Liver (tissue), 9 donors: ENCODE results near the gene MFSD11. TPM values are rescaled to one million over a fixed set of nuclear protein-coding genes. Genes with fewer than 3 reads are reported as not detected.

ENCODE experiments used
- DNase-seq: peaks from one replicate; pipeline ENCODE4 v3.0.0-alpha.2; 2017; ENCODE audit warnings: low spot score
- H3K27ac ChIP-seq, 2 donors: one replicate each; pipeline ENCODE4 v1.7.0; 2013; ENCODE audit warnings: inconsistent platforms in 2 of 2, low read length in 2 of 2, control low read depth in 1 of 2, low read depth in 1 of 2, mild to moderate bottlenecking in 1 of 2
- H3K27me3 ChIP-seq, 4 donors: one replicate each; pipeline versions ENCODE4 v1.6.1 to v1.7.0; 2013; ENCODE audit warnings: low read length in 3 of 4, inconsistent platforms in 1 of 4, mild to moderate bottlenecking in 1 of 4, moderate library complexity in 1 of 4; ENCODE audit not compliant: control insufficient read depth in 4 of 4, insufficient read depth in 4 of 4
- H3K36me3 ChIP-seq, 4 donors: one replicate each; pipeline versions ENCODE4 v1.6.1 to v1.7.0; 2013; ENCODE audit warnings: low read length in 3 of 4, mild to moderate bottlenecking in 3 of 4, low read depth in 1 of 4, moderate library complexity in 1 of 4; ENCODE audit not compliant: control insufficient read depth in 4 of 4, insufficient read depth in 3 of 4
- H3K4me1 ChIP-seq, 4 donors: one replicate each; pipeline versions ENCODE4 v1.6.1 to v1.7.0; 2013; ENCODE audit warnings: low read length in 3 of 4, mild to moderate bottlenecking in 3 of 4, moderate library complexity in 1 of 4; ENCODE audit not compliant: control insufficient read depth in 4 of 4, insufficient read depth in 4 of 4
- H3K4me3 ChIP-seq, 3 donors: one replicate each; pipeline versions ENCODE4 v1.6.1 to v1.7.0; 2013; ENCODE audit warnings: low read length in 3 of 3, control low read depth in 1 of 3, low read depth in 1 of 3, mild to moderate bottlenecking in 1 of 3
- H3K9ac ChIP-seq, 2 donors: one replicate each; pipeline ENCODE4 v1.7.0; 2013; ENCODE audit warnings: low read length in 2 of 2, mild to moderate bottlenecking in 2 of 2, moderate library complexity in 2 of 2, control low read depth in 1 of 2, low read depth in 1 of 2
- H3K9me3 ChIP-seq, 4 donors: one replicate each; pipeline versions ENCODE4 v1.6.1 to v1.7.0; 2013; ENCODE audit warnings: low read length in 3 of 4; ENCODE audit not compliant: control insufficient read depth in 4 of 4
- ATF3 ChIP-seq: IDR thresholded peaks from 2 replicates; pipeline ENCODE4 v1.6.1; 2016; ENCODE audit warnings: antibody characterized with exemption
- CTCF ChIP-seq: fragments of 150-350 bp; IDR thresholded peaks from 2 replicates; pipeline ENCODE4 v1.5.1; 2017; ENCODE audit warnings: improper control_type of control experiment, low read depth, low read length; ENCODE audit not compliant: missing input control
- EGR1 ChIP-seq, 2 donors: IDR thresholded peaks; 2 replicates each; pipeline ENCODE4 v1.6.1; 2016 to 2018; ENCODE audit warnings: antibody characterized with exemption in 2 of 2, low read depth in 2 of 2
- FOXA1 ChIP-seq: IDR thresholded peaks from 2 replicates; pipeline ENCODE4 v1.6.1; 2016; ENCODE audit warnings: antibody characterized with exemption
- FOXA2 ChIP-seq: IDR thresholded peaks from 2 replicates; pipeline ENCODE4 v1.6.1; 2016; ENCODE audit warnings: antibody characterized with exemption
- GABPA ChIP-seq, 2 donors: IDR thresholded peaks in 1 of 2; conservative IDR thresholded peaks in 1 of 2; 2 replicates each; pipeline ENCODE4 v1.6.1; 2016; ENCODE audit warnings: antibody characterized with exemption in 2 of 2, mild to moderate bottlenecking in 1 of 2, moderate library complexity in 1 of 2
- HNF4A ChIP-seq, 2 donors: conservative IDR thresholded peaks; 2 replicates each; pipeline ENCODE4 v1.6.1; 2016; ENCODE audit warnings: antibody characterized with exemption in 2 of 2, mild to moderate bottlenecking in 2 of 2
- HNF4G ChIP-seq: IDR thresholded peaks from 2 replicates; pipeline ENCODE4 v1.6.1; 2016; ENCODE audit warnings: antibody characterized with exemption
- JUND ChIP-seq, 2 donors: IDR thresholded peaks; 2 replicates each; pipeline ENCODE4 v1.6.1; 2016; ENCODE audit warnings: antibody characterized with exemption in 2 of 2
- MAX ChIP-seq: IDR thresholded peaks from 2 replicates; pipeline ENCODE4 v1.6.1; 2016; ENCODE audit warnings: antibody characterized with exemption
- NR2F2 ChIP-seq: IDR thresholded peaks from 2 replicates; pipeline ENCODE4 v1.6.1; 2016; ENCODE audit warnings: antibody characterized with exemption
- RAD21 ChIP-seq, 2 donors: IDR thresholded peaks; 2 replicates each; pipeline ENCODE4 v1.6.1; 2016; ENCODE audit warnings: antibody characterized with exemption in 2 of 2, mild to moderate bottlenecking in 2 of 2
- REST ChIP-seq: IDR thresholded peaks from 2 replicates; pipeline ENCODE4 v1.6.1; 2016; ENCODE audit warnings: antibody characterized with exemption, mild to moderate bottlenecking
- RXRA ChIP-seq, 2 donors: IDR thresholded peaks; 2 replicates each; pipeline ENCODE4 v1.6.1; 2017 to 2018; ENCODE audit warnings: antibody characterized with exemption in 2 of 2, mild to moderate bottlenecking in 1 of 2
- SP1 ChIP-seq: IDR thresholded peaks from 2 replicates; pipeline ENCODE4 v1.6.1; 2018; ENCODE audit warnings: antibody characterized with exemption, mild to moderate bottlenecking
- TAF1 ChIP-seq: conservative IDR thresholded peaks from 2 replicates; pipeline ENCODE4 v1.6.1; 2016; ENCODE audit warnings: antibody characterized with exemption, mild to moderate bottlenecking
- YY1 ChIP-seq: IDR thresholded peaks from 2 replicates; pipeline ENCODE4 v1.6.1; 2016; ENCODE audit warnings: antibody characterized with exemption, mild to moderate bottlenecking
- ZBTB33 ChIP-seq: IDR thresholded peaks from 2 replicates; pipeline ENCODE4 v1.6.1; 2016; ENCODE audit warnings: antibody characterized with exemption
- WGBS: extraction: QIAGEN DNeasy Blood & Tissue Kit; methylation state at CpG from one replicate; pipeline ENCODE4 v1.1.7; 2013; 5-methylcytosine and 5-hydroxymethylcytosine counted together
- polyA plus RNA-seq, 2 donors: library from polyadenylated mRNA; stranded (reverse) in 1 of 2; unstranded in 1 of 2; fragments of 200-250 nt in 1 of 2; fragments of >200 nt in 1 of 2; fragmentation: Nextera tagmentation in 1 of 2; extraction: Ambion mirVana in 1 of 2; gene quantifications; one replicate each; pipeline versions ENCODE4 v1.2.1 to v1.2.3, GENCODE V29; 2013 to 2015
- total RNA-seq, 2 donors: library from RNA; depleted of rRNA; stranded (reverse); fragments of >200 nt; gene quantifications; one replicate each; pipeline ENCODE4 v1.2.3, GENCODE V29; 2014
- donor health status: healthy.
- donor health status: healthy.
- donor health status: healthy.
- donor health status: healthy.
- donor health status: healthy.

Gene MFSD11
- total and polyA plus RNA-seq, 4 donors, result 8.6 to 26.9 (median 17.5) TPM

GRCh38 chr17:76820561-76820960, 82.6 kb downstream of the MFSD11 start:
- H3K27me3 ChIP-seq, result no peaks in the 10 kb centered on the region
- no peaks in the 10 kb centered on the region for H3K4me1 ChIP-seq
- H3K9ac ChIP-seq, result no peak overlapping the region
- H3K27ac ChIP-seq, result no peak overlapping the region
- H3K36me3 ChIP-seq, result no peaks in the 10 kb centered on the region
- 70% methylated on average over 4 of the region's 4 CpGs for WGBS
- no peak for DNase-seq
- TF ChIP-seq HNF4G (no peak), RXRA (IDR thresholded peaks at IDR 0.05) (no peak), REST (no peak), YY1 (no peak), CTCF (no peak), GABPA (IDR thresholded peaks at IDR 0.05 in 1 of 2, conservative IDR thresholded peaks at IDR 0.05 in 1 of 2) (no peak), ZBTB33 (no peak), FOXA1 (no peak), JUND (IDR thresholded peaks at IDR 0.05) (no peak), RAD21 (IDR thresholded peaks at IDR 0.05) (no peak), SP1 (no peak), ATF3 (no peak), NR2F2 (no peak), FOXA2 (no peak), MAX (no peak), HNF4A (conservative IDR thresholded peaks at IDR 0.05) (no peak), TAF1 (no peak), EGR1 (IDR thresholded peaks at IDR 0.05; ENCODE audit: low read depth in 2 of 2) (no peak)
- H3K4me3 ChIP-seq, result no peak overlapping the region
- H3K9me3 ChIP-seq, result no peaks in the 10 kb centered on the region
